H4 (cell line): ENCODE data around the gene CREB3L2. TPM values are rescaled to one million over a fixed set of nuclear protein-coding genes. Genes with fewer than 3 reads are reported as not detected.

ENCODE experiments used
- DNase-seq: peaks from one replicate; pipeline ENCODE4 v3.0.0-alpha.2; 2015; ENCODE audit warnings: low spot score
- total RNA-seq: library from RNA; depleted of rRNA; stranded (reverse); fragments of >200 nt; shearing (Covaris generic); gene quantifications from 2 replicates; pipeline ENCODE4 v1.2.3, GENCODE V29; 2014

Gene CREB3L2
- total RNA-seq, 1 experiment from 2014 or later, result 18.0 TPM

DNA sequence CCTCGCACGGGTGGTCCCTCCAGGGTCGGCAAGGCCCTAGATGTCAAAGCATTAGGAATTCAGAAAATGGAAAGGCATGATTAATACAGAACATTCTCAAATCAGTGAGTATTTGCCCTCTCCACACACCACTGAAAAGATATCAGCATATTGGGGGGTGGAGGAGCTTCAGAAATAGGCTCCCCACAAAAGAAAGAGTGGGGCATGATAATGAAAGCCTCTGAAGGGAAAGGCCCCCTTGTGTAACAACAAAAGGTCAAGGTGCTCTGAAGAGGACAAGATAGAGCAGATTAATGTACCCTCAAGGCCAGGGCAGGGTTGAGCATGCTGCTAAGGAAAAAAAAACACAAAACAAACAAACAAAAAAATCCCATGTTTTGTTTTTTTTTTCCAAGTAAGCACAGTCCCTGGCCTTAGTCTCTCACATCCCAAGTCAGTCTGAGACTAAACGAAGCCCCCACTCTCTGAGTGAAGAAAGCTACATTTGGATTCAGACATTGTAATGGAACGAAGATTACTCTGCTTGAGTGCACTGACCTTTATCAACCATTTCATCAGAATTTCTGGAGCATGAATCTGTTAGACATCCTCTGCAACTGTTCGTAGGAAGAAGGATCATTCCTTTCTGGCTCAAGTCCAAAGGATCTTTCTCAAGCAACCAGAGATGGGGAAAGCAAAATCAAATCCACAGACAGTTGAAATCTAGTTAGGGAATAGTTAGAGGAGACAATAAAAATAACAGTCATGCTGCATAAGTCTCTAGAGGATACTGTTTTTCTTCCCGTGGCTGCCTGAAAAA lies 127.7 kb downstream of the CREB3L2 start:
- no peak for DNase-seq

DNA sequence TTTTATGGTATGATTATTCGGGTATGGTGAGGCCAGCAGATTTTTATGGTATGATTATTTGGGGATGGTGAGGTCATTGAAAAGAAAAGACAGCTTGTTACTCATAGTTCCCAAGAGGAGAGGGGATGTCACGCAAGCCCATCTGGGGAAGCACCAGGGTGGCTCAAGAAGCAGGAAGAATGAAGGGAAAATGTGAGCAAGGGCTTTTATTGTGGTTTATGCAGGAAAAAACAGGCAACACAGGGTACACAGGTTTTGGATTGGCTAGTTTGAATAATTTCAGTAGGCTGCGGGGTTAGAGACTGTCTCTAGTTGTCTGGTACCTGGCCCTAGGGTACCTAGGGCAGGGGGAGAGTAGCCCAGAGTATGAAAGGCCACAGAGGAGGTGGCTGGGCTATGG lies 128.4 kb downstream of the CREB3L2 start:
- no peak for DNase-seq

DNA sequence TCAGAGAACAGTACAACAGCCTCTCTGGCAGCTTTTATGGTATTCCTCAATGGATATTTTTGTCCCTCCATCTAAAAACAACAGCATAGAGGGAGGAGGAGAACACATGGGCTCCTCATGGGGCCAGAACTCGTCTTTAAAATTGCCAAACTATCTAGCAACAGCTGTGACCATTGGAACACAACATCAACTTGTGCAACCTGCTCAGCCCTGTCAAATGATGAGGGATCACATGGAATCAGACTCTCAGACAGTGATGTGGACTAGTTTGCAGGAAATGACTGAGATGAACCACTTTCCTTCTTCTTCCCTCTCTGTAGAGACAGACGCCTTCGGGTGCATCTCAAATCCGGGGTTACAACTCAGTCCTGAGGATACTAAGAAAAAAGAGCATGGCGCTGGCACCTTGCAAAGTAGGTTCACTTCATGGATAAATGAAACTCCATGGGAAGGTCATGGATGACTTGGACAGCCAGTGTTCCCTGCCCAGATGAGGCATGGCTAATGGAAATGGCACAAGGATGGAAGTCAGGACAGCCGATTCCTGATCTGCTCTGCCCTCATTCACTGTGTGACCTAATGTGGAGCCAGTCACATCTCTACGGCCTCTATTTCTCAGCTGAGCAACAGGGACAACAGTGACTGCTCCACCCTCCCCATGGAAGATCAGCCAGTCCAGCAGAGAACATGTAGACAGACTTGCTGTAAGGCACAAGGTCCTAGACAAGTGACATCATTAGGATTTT lies 130.5 kb downstream of the CREB3L2 start:
- DNase-seq, result no peak

DNA sequence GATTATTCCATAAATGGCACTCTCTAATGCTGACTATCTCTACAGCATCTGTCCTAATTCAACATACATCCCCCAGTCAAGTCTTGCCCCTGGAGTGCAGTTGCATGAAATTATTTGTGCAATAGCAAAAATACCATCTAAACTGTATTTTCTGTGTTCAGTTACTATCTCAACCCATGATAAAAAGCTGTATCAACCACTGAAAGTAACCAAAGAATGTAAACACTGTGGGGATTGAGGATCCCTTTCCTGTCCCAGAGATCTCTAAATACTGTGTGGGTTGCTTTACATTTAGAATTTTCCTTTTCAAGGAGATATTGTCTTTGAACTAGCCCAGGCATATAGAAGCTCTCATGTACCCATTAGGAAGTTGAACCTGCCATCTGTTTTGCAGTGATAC lies 131.2 kb downstream of the CREB3L2 start:
- DNase-seq, result no peak

DNA sequence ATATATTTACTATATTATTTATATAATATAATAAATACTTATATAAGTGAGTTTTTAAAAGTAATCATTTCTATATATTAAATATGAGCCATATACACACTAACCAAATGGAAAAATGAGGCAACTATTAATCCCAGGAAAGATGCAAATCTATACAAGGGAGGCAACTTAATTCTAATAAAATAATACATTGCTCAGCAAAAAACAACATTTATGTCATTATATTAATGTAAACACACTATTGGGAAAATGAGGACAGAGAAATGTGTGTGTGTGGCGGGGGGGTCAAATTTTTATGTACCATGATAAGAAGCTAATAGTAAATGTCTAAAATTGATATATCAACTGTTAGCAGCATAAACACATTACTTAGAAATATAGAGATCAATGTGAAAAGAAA lies 131.8 kb downstream of the CREB3L2 start:
- no peak for DNase-seq

DNA sequence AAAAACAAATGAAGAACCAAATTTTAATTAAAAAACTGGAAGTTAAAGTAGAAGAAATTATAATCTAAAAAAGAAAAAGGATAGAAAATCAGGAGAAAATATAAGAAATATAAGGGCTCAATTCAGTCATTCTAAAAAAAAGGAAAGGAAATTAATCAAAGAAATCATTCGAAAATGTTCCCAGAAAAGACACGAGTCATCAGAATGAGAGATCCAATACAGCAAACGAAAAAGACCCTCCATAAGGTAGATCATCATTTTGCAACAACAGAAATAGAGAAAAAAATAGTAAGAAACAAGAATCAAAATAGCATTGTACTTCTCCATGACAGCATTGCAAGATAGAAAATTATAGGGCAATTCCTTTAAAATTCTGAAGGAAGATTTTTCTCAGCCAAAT lies 132.6 kb downstream of the CREB3L2 start:
- no peak for DNase-seq

DNA sequence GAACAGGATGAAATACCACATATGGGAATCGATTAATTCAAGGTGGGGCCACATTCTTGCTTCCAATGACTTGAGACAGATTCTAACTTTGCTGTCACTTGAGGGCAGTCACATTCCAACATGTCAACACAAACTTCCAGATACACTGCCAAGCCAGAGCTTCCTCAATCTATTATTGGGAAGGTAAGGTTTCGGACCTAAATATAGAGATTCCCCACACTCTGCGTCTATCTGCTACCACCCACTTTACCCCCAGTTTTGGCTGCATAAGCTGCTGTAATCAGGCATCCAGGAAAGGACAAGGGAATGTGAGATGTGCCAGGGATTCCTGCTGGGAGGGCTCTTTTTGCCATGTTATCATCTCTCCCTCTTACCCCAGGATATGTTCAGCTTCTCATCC lies 134.6 kb downstream of the CREB3L2 start:
- no peak for DNase-seq

DNA sequence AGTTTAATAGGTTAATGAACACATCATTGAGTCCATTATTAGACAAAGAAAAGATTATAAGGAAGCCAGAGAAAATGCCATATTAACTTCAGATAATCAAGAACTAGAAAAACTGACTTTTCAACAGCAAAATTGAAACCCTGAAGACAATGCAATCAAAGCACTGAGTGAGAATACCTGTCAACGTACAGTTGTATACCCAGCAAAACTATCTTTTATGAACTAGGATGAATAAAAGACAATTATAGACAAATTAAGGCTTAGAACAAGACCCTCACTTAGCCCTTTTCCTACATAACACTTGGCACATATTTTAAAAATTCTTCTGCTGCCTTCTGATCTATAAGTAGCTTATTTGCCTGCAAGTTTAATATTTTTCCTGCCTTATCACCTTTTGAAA lies 136.1 kb downstream of the CREB3L2 start:
- DNase-seq, result no peak

DNA sequence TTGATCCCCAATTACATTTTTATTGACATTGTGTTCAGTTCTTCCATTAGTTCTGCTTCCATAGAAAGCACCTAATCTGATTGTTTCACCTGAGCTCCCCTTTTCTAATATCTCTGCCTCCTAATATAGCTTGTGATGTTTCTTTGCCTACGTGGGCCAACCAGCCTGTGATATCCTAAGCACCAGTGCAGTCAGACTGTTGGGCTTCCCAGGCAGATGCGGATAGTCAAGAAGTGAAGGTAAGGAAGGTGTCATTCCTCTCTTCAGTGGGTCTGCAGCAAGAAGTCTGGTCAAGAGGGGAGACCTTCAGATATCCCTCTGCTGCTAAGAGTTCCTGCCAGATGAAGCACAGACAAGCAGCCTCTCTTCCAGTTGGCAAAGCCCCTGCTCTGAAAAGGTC lies 138.9 kb downstream of the CREB3L2 start:
- DNase-seq, result no peak

DNA sequence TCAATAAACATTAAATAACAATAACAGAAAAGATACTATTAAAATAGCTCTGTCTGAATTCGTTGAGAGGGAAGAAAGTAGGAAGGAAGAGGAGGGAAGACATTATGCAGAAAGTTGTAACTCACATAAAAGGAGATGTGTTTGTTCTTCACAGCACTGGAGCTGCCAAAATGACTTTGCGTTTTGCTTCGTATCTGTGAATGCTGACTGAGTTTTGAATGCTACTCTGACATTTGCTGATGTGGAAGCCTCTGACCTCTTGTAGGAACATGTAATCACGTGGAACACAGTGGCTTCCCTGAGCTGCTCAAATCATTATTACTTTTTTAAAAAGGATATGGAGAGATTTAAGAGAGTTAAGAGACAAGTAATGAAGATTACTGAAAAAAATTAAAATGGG lies 139.5 kb downstream of the CREB3L2 start:
- DNase-seq, result no peak

DNA sequence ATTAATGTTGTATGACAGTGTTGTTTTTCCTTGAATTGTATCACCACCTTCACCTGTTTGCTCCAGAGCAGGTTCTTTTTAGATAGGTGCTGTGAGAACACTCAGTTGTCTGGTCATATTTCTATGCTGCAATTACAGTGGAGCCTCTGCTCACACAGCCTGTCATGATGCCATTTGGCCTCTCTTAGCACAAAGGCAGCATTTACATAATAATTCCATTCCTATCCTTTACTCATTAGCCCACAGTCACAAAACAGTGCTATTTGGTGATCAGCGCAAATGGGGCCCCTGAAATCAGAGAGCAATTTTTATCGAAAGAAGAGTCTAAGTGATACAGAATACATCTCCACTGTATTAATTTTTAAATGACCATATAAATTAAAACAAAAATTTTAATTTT lies 141.3 kb downstream of the CREB3L2 start:
- no peak for DNase-seq

DNA sequence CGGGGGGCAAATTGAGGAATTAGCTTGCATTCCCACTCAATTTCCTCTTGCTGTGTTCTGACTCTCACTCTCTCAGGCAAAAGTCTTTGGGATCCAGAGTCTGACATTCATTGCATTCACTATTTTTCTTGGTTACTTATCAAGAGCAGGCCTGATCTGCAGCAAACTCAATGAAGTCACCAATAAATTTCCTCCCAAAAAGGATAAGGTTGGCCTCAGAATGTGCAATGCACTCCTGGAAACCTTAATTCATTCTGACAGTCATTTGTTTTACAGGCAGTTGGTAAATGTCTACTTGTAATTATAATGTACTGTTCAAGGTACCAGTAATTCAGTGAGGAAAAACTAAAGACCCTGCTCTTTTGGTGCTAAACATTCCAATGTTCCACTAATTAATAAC lies 148.8 kb downstream of the CREB3L2 start:
- DNase-seq, result no peak

DNA sequence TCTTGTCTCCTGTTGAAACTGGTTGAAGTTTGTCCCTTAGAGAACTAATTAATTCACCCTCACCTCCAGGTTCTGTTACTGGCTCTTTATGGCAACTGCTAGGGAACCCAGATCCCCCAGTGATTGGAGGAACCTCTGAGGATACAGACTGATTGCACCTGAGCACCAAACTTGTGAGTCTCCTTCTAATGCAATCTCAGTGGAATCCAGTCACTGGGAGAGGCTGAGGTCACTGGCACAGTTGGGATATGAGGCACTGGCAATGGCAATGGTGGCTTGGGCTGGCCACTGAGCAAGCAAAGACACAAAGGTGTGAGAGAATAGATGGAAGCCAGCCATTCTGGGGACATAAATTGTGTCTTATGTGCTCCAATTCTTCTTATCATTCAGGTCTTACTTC lies 149.8 kb downstream of the CREB3L2 start:
- DNase-seq, result no peak

DNA sequence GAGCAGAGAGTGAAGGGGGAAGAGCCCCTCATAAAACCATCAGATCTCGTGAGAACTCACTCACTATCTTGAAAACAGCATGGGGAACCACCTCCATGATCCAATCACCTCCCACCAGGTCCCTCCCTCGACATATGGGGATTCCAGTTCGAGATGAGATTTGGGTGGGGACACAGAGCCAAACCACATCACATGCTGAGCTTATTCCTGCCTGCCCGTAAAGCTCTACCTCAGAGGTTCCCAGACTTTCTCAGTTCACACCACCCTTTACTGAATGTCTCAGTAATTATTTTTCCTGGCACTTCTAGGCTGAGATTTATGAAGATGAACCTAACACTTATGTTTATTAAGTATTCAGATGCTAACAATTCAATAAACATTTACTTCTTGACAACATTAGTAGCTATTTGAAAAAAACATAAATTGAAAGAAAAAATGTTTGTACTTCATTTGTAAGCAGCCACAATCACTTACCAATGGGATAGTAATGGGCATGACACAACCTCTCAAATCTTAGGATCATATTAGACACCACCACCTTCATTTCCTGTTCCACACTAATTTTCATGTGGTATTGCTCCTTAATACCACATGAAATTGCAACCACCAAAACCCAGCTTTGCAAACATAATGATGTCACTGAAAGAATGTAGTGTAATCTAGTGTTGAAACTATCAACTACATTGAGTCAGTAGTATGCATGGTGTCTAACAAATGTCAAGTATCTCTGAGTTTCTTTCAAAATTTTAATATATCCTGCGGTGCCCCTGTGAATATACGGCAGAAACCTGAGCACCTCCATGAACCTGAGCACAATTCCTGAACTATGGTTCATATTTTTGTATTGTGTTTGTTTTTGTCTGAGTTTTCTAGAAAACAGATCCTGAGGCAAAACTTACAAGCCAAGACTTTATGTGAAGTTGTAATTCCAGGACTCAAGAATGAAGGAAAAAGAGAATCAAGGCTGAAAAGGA lies 150.6 kb downstream of the CREB3L2 start:
- no peak for DNase-seq

DNA sequence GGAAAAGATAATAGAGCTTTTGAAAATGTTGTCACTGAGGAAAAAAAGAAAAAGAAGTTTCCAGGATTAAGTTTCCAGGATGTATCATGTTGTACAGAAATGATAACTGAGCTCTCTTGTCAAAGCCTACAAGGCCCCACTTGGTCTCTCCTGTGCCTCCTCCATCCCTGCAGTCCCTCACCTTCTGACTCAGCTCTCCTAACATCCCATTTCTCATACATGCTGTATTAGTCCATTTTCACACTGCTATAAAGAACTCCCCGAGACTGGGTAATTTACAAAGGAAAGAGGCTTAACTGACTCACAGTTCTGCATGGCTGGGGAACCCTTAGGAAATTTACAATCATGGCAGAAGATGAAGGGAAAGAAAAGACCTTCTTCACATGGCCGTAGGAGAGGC lies 151.3 kb downstream of the CREB3L2 start:
- no peak for DNase-seq

DNA sequence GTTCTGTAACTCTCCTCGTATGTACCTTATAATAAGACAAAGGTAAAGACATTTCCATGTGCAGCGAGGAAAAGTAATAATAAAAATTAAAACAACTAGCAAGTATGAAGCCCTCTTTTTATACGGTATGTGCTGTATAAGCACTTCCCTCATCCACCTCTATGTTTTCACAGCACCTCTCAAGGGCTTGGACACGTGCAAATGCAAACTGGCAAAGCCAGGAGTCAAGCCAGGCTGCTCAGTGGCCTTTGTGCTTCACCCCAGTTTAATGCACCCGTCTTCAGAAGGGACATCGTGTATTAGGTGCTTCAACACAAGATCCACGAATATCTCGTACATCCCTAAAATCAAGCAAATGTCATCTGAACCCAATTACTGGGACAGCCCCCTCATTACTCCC lies 153.8 kb downstream of the CREB3L2 start:
- no peak for DNase-seq

DNA sequence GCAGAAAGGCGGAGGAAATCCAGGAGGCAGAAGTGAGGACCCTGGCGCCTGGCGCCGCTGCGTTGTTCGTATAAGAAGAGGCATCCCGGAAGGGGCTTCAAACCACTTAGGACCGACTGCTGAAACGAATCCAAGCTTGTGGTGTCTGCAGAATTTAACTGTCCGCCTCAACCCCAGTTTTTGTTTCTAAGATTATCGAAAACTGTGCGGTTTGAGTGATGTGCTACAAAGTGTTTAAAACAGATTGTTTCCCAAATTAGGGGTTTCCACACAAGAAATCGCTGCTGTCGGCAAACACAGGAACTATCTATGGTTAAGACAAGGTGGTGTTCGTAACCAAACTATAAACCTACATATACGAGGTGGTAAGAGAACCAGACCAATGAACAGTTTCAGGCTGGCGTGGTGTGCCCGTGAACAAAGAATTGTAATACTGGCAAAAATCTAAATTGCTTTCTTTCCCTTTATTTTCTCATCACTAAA lies 154.3 kb downstream of the CREB3L2 start:
- no peak for DNase-seq

DNA sequence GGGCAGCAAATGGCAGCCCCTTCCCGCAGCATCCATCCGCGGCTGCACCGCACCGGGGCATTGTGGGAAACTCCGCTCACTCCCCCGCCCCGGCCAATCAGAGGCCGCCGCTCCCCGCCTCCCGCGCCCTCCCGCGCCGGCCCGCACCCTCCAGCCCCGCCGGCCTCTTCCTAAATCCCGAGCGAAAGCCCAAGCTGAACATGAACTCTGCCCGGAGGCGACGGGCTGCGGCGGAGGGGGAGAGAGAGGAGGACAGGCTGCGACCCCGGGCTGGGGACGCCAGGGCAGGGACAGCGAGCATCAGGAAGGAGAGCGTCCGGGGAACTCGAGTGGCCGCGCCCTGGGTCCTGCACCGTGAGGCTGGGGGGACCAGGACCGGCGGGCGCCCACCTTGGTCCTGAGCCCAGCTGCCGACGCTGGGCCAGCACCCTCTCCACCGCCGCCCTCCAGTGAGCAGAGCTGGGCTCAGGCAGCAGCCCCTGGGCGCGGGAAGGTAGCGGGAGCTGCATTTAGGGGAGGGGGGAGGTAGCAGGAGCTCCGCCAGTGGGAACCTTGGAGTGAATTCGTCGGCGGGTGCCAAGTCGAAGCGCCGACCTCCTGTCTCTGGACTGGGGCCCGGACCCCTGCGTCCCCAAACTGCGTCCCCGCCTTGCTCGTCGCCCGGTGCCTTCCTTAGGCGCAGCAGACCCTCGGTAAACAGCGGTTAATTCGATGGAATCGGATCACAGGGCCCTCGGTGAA lies 154.9 kb downstream of the CREB3L2 start, which contains the start of gene DGKI:
TSS of gene DGKI (minus strand) at position 148 of the 741 bp plus-strand sequence.
- DNase-seq, result no peak

DNA sequence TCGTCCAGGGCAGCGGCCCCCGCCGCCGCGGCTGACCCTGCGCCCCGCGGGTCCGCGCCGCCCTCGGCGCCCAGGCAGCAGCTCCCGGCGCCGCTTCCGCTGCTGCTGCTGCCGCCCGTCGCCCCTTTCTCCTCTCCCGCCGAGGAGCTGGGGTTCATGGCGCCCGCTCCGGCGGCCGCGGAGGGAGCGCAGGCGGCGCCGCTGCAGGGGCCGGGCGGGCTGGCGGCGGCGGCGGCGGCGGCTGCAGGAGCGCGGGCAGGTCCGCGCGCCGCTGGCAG lies 155.4 kb downstream of the CREB3L2 start:
- DNase-seq, result no peak

DNA sequence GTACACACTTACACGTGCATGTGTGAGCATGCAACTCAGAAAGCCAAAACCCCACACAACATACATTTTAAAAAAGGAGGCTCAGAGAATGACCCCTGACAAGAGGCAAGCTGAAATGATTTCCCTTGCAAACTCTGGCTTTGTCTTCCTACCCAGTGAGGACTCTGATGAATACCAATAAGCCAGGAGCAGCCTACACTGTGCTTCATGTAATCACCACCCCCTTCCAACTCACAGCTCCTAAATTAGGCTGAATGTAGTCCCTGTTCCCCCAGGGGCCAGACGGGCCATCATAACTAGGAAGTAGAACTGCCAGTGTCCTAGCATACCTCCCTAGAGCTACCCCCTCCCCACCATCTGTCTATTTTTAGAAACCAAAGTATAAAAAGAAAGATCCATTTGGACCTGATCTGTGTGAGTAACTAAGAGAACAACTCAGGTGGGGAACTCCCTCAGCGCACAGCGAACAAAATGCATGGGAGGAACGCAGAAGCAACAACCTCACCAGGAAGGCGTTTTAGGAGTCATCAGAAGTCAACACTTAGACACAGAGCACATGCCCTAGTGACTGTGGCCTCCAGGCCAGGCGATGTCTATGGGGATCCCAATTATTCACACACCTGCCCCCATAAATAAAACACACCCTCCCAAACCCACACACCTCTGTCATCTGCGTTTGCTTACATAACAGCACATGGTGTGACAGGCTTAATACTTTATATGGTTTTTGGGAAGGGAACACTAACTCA lies 157.0 kb downstream of the CREB3L2 start:
- no peak for DNase-seq
